DND-41 (cell line): ENCODE measurements around the gene CWF19L1.
"Not testable (repeated sequence)": the region's sequence is repeated elsewhere in the genome, so short reads cannot be mapped to it uniquely, and the experiment has no call there.

Source experiments
- ATAC-seq: fragments of 200-7000 bp; cut with Tn5 transposase; 3 replicates; pipeline ENCODE4 v1.9.1; 2021; ENCODE audit warnings: low read depth; ENCODE audit not compliant: insufficient read depth
- DNase-seq: peaks from one replicate; pipeline ENCODE4 v3.0.0-alpha.2; 2020
- H2AFZ ChIP-seq: 2 replicates; pipeline ENCODE4 v1.6.0; 2012; ENCODE audit warnings: low read depth, low read length
- H3K27ac ChIP-seq: 2 replicates; pipeline ENCODE4 v1.5.1; 2012; ENCODE audit warnings: low read length, inconsistent platforms
- H3K27me3 ChIP-seq: fragments of 200-600 bp; sonication (generic); 2 replicates; pipeline ENCODE4 v1.6.0; 2012; ENCODE audit warnings: low read length, mild to moderate bottlenecking, inconsistent platforms; ENCODE audit not compliant: insufficient read depth, poor library complexity
- H3K36me3 ChIP-seq: 2 replicates; pipeline ENCODE4 v1.5.1; 2012; ENCODE audit warnings: low read length, inconsistent platforms; ENCODE audit not compliant: insufficient read depth
- H3K4me1 ChIP-seq: 2 replicates; pipeline ENCODE4 v1.5.1; 2012; ENCODE audit warnings: mild to moderate bottlenecking, low read length; ENCODE audit not compliant: insufficient read depth
- H3K4me2 ChIP-seq: 2 replicates; pipeline ENCODE4 v1.6.0; 2012; ENCODE audit warnings: mild to moderate bottlenecking, moderate library complexity, low read length, inconsistent platforms; ENCODE audit not compliant: insufficient read depth
- H3K4me3 ChIP-seq, 2 experiments: fragments of 200-600 bp in 1 of 2; shearing (Covaris generic) in 1 of 2; 2 replicates each; pipeline ENCODE4 v1.5.1; 2012 to 2016; ENCODE audit warnings: inconsistent platforms in 2 of 2, low read length in 2 of 2, mild to moderate bottlenecking in 2 of 2, low read depth in 1 of 2, moderate library complexity in 1 of 2
- H3K79me2 ChIP-seq: 2 replicates; pipeline ENCODE4 v1.6.0; 2012; ENCODE audit warnings: low read length, inconsistent platforms; ENCODE audit not compliant: insufficient read depth
- H3K9ac ChIP-seq: 2 replicates; pipeline ENCODE4 v1.6.0; 2012; ENCODE audit warnings: low read depth, mild to moderate bottlenecking, inconsistent platforms, low read length, moderate library complexity
- H3K9me3 ChIP-seq: 2 replicates; pipeline ENCODE4 v1.5.1; 2012; ENCODE audit warnings: low read length, moderate library complexity, mild to moderate bottlenecking, inconsistent platforms; ENCODE audit not compliant: insufficient read depth, severe bottlenecking
- H4K20me1 ChIP-seq: 2 replicates; pipeline ENCODE4 v1.6.0; 2012; ENCODE audit warnings: low read length; ENCODE audit not compliant: insufficient read depth
- EZH2 ChIP-seq: IDR thresholded peaks from 3 replicates; pipeline ENCODE4 v1.6.1; 2012; ENCODE audit warnings: borderline replicate concordance, low read depth, mild to moderate bottlenecking, moderate library complexity, low read length, inconsistent platforms; ENCODE audit not compliant: severe bottlenecking
- TF ChIP-seq, protein P1 (sequence below): IDR thresholded peaks from 2 replicates; pipeline ENCODE4 v1.5.1; 2012; ENCODE audit warnings: borderline replicate concordance, low read length, moderate library complexity, mild to moderate bottlenecking; ENCODE audit not compliant: poor library complexity, severe bottlenecking; ENCODE audit errors: extremely low read depth

The CWF19L1 gene

DNA sequence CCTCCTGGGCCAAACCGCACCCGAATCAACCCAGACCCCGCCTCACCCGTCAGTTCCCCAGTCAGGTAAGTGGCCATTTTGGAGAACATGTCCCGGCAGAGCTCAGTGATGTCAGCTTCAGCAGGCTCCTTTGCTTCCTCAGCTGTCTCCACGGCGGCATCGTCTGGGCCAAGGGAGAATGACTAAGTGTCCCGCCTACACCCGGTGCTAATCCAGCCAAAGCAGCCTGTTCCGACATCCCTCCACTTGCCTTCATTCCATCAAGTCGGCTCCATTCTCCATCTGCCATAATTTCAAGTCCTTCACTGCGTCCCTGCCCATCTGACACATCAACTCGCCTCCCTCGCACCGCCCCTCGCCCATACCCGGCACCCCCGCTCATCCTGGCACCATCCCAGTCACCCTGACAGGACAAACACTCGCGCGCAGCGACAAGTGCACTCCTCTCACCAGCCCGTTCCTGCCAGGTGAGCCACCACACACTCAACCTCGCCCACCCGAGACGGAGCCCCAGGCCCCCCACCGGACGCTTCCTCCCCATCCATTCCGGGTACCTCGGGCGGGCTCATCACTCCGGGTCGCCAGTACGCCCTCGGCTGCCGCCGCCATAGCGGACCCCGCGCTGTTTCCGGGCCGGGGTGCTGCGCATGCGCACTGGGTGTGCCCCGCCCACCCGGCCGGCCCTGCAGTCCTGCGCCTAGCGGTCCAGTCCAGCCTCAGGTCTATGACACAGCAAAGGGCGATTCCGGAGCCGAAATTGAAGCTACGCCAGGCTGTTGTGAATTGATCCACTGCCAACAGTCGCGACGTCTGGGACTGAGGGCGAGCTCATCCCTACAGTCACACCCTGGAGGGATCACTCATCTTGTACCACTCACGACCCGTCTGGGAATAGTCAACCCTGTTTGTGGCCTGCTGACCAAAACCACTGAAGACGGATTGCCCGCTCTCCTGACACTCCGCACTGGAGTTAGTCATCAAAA lies 18.9 kb upstream of the CWF19L1 start, which contains the start of gene BLOC1S2:
Gene BLOC1S2 (minus strand): TSS at position 630 of the 983 bp plus-strand sequence. CDS start 21 bp downstream, at position 609.
- ATAC-seq (peak; percentile 88), DNase-seq (peak; percentile 81)
- TF ChIP-seq, protein P1, sequence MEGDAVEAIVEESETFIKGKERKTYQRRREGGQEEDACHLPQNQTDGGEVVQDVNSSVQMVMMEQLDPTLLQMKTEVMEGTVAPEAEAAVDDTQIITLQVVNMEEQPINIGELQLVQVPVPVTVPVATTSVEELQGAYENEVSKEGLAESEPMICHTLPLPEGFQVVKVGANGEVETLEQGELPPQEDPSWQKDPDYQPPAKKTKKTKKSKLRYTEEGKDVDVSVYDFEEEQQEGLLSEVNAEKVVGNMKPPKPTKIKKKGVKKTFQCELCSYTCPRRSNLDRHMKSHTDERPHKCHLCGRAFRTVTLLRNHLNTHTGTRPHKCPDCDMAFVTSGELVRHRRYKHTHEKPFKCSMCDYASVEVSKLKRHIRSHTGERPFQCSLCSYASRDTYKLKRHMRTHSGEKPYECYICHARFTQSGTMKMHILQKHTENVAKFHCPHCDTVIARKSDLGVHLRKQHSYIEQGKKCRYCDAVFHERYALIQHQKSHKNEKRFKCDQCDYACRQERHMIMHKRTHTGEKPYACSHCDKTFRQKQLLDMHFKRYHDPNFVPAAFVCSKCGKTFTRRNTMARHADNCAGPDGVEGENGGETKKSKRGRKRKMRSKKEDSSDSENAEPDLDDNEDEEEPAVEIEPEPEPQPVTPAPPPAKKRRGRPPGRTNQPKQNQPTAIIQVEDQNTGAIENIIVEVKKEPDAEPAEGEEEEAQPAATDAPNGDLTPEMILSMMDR, result no peak
- TF ChIP-seq EZH2, result no peak
- Histone ChIP-seq H3K9me3 (no peaks in the 10 kb centered on the region), H3K79me2 (peaks cover 51% of the 10 kb centered on the region), H3K27me3 (no peaks in the 10 kb centered on the region), H3K36me3 (peaks cover 25% of the 10 kb centered on the region; the same call in 1 of the 2 replicates), H3K4me3 (peak within 1 kb of the TSS; percentile 67 to 94), H3K4me1 (peaks cover 35% of the 10 kb centered on the region), H3K9ac (peak within 1 kb of the TSS; percentile 77), H2AFZ (peak within 1 kb of the TSS; percentile 93), H4K20me1 (peaks cover 4% of the 10 kb centered on the region; the same call in 1 of the 2 replicates), H3K27ac (peak within 1 kb of the TSS; percentile 76), H3K4me2 (peak within 1 kb of the TSS; percentile 89)

DNA sequence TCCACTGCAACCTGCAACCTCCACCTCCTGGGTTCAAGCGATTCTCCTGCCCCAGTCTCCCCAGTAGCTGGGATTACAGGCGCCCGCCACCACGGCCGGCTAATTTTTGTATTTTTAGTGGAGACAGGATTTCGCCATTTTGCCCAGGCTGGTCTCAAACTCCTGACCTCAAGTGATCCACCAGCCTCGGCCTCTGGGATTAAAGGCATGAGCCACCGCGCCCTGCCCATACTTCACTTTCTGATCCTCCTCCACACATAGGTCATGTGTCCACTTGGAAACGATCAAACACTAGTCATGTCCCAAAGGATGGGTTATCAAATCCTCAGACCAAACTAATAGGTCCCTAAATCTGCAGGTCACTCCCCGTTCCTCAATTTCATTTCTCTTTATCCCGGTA lies 17.9 kb upstream of the CWF19L1 start:
- Histone ChIP-seq H3K9ac (peak overlapping the region; percentile 77), H3K4me1 (peaks cover 35% of the 10 kb centered on the region), H3K4me2 (peak overlapping the region; percentile 89), H3K36me3 (peaks cover 31% of the 10 kb centered on the region), H3K4me3 (peak overlapping the region; percentile 67 to 94; a peak in 3 of 4 replicates), H3K79me2 (peaks cover 51% of the 10 kb centered on the region), H3K27ac (peak overlapping the region; percentile 76)
- DNase-seq, H2AFZ ChIP-seq, ATAC-seq, H4K20me1 ChIP-seq, H3K27me3 ChIP-seq, H3K9me3 ChIP-seq: not testable (repeated sequence)

DNA sequence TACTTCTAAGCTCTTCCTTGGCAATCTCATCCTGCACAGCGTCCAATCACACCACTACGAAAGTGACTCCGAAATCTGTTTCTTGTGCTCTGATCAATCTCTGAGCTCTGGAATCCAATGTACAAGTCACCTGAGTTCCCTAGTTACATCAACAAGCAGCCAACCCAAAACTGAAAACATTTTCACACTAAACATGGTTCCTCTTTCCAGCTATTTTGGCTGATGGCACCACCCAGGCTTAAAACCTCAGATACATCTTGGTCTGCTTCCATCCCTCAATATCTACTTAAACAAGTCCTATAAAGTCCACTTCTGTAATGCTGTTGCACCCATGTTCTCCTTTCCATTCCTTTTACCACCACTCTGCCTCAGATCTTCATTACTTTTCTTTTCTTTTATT lies 15.5 kb upstream of the CWF19L1 start:
- ATAC-seq (no peak), DNase-seq (no peak)
- H3K4me3 ChIP-seq, result no peak overlapping the region
- no peak overlapping the region for H3K9ac ChIP-seq
- H2AFZ ChIP-seq, result no peak overlapping the region
- peaks cover 35% of the 10 kb centered on the region for H3K4me1 ChIP-seq
- peak overlapping the region; percentile 2; the same call in 1 of the 2 replicates for H3K4me2 ChIP-seq
- no peak for TF ChIP-seq EZH2
- TF ChIP-seq, protein P1, result no peak
- H4K20me1 ChIP-seq, result peaks cover 4% of the 10 kb centered on the region; the same call in 1 of the 2 replicates
- no peak overlapping the region for H3K27ac ChIP-seq
- no peaks in the 10 kb centered on the region for H3K27me3 ChIP-seq
- H3K36me3 ChIP-seq, result peaks cover 48% of the 10 kb centered on the region
- H3K9me3 ChIP-seq, result no peaks in the 10 kb centered on the region
- peaks cover 51% of the 10 kb centered on the region for H3K79me2 ChIP-seq

DNA sequence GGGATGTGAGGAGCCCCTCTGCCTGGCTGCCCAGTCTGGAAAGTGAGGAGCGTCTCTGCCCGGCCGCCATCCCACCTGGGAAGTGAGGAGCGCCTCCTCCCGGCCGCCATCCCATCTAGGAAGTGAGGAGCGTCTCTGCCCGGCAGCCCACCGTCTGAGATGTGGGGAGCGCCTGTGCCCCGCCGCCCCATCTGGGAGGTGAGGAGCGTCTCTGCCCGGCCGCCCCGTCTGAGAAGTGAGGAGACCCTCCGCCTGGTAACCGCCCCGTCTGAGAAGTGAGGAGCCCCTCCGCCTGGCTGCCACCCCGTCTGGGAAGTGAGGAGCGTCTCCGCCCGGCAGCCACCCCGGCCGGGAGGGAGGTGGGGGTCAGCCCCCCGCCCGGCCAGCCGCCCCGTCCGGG lies 9.5 kb upstream of the CWF19L1 start:
- ATAC-seq, result not testable (repeated sequence)

More for the DNA sequence above, 9.5 kb upstream of the CWF19L1 start:
- not testable (repeated sequence) for H3K79me2 ChIP-seq, H3K9ac ChIP-seq, H3K9me3 ChIP-seq, H2AFZ ChIP-seq, H3K4me1 ChIP-seq, DNase-seq, H3K4me2 ChIP-seq, H3K27me3 ChIP-seq, H3K4me3 ChIP-seq, H3K27ac ChIP-seq, H4K20me1 ChIP-seq
- H3K36me3 ChIP-seq, result peaks cover 47% of the 10 kb centered on the region
